ENCODE results near the gene OTULIN.

- TF ChIP-seq EZH2 (IDR thresholded peaks at IDR 0.05; ENCODE audit: insufficient read depth, poor library complexity, severe bottlenecking) (no peak), EZH2phosphoT487 (IDR thresholded peaks at IDR 0.05; ENCODE audit: insufficient read depth, low read depth) (no peak)
These were observed 37.0 kb downstream of the OTULIN start for GRCh38 chr5:14701556-14701955.

Measured in GM23248 (cell line).